ENCODE data around the gene FGD5.

FGD5 gene

DNA sequence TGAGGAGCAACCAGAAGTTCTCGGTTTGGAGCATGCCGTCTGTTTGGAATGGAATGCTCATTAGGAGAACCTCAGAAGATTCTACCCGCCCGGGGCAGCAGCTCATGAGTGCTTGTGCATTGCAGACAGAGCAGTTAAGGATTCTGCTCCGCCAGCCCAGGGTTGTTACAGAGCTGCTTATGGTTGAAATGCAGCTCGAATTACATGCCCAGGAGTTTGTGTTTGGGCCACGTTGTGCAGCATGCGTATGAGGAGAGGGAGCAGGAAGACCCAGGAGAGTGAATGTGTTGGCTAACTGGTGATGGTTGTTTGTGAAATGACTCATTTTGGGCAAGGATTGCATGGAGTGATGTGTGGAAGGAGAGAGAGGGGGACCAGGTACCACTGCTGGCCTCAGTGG, 9.0 kb downstream of the FGD5 start:
- no peak overlapping the region for H3K27ac ChIP-seq (ENCODE audit: low read length)
- no peak overlapping the region for H3K4me2 ChIP-seq (ENCODE audit: low read depth, low read length)
- peaks cover 43% of the 10 kb centered on the region for H3K27me3 ChIP-seq (replicated peaks; ENCODE audit: insufficient read depth, low read length)
- no peaks in the 10 kb centered on the region for H4K20me1 ChIP-seq (ENCODE audit: insufficient read depth, low read length)
- no peaks in the 10 kb centered on the region for H3K9me2 ChIP-seq (replicated peaks; ENCODE audit: insufficient read depth, low read length)
- H3K36me3 ChIP-seq (replicated peaks; ENCODE audit: insufficient read depth, low read length) = no peaks in the 10 kb centered on the region
- H3K9ac ChIP-seq (ENCODE audit: low read length) = no peak overlapping the region
- no peaks in the 10 kb centered on the region for H3K9me3 ChIP-seq (replicated peaks; ENCODE audit: insufficient read depth, low read length)
- TF ChIP-seq, protein P1, sequence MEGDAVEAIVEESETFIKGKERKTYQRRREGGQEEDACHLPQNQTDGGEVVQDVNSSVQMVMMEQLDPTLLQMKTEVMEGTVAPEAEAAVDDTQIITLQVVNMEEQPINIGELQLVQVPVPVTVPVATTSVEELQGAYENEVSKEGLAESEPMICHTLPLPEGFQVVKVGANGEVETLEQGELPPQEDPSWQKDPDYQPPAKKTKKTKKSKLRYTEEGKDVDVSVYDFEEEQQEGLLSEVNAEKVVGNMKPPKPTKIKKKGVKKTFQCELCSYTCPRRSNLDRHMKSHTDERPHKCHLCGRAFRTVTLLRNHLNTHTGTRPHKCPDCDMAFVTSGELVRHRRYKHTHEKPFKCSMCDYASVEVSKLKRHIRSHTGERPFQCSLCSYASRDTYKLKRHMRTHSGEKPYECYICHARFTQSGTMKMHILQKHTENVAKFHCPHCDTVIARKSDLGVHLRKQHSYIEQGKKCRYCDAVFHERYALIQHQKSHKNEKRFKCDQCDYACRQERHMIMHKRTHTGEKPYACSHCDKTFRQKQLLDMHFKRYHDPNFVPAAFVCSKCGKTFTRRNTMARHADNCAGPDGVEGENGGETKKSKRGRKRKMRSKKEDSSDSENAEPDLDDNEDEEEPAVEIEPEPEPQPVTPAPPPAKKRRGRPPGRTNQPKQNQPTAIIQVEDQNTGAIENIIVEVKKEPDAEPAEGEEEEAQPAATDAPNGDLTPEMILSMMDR (IDR thresholded peaks at IDR 0.05; ENCODE audit: low read length) = no peak
- TF ChIP-seq EZH2 (optimal IDR thresholded peaks at IDR 0.05; ENCODE audit: low read depth, low read length) = no peak
- TF ChIP-seq EZH2phosphoT487 (IDR thresholded peaks at IDR 0.05; ENCODE audit: low read length) = no peak
- H3K4me3 ChIP-seq (ENCODE audit: low read length) = no peak overlapping the region
- H3K79me2 ChIP-seq (ENCODE audit: low read length) = no peaks in the 10 kb centered on the region
- H3F3A ChIP-seq (ENCODE audit: insufficient read depth, low read length) = no peaks in the 10 kb centered on the region
- DNase-seq = no peak
- H2AFZ ChIP-seq (ENCODE audit: low read length) = no peak overlapping the region
- H3K4me1 ChIP-seq (ENCODE audit: low read length) = no peaks in the 10 kb centered on the region

DNA sequence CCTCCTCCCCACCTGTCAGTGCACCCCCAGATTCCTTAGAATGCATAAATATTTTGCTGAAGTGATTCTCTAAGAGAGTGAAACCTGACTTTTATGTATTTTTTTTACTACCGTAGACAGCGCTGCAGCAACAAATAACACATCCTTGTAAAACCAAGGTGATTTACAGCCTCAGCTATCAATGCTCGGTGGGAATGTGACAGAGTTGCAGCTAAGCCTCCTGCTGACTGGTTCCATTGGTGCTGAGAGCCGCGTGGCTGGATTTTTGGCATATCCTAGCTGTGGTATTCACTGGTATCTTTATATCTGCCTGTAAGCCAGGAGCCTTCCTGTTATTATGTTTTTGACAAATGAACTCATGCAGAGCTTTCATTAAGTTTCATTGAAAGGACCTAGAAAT, 11.0 kb downstream of the FGD5 start:
- no peaks in the 10 kb centered on the region for H4K20me1 ChIP-seq (ENCODE audit: insufficient read depth, low read length)
- H3K9ac ChIP-seq (ENCODE audit: low read length) = no peak overlapping the region
- no peak overlapping the region for H3K27ac ChIP-seq (ENCODE audit: low read length)
- H3K4me3 ChIP-seq (ENCODE audit: low read length) = no peak overlapping the region
- no peaks in the 10 kb centered on the region for H3K79me2 ChIP-seq (ENCODE audit: low read length)
- no peaks in the 10 kb centered on the region for H3K36me3 ChIP-seq (replicated peaks; ENCODE audit: insufficient read depth, low read length)
- DNase-seq = no peak
- no peaks in the 10 kb centered on the region for H3F3A ChIP-seq (ENCODE audit: insufficient read depth, low read length)
- no peaks in the 10 kb centered on the region for H3K9me2 ChIP-seq (replicated peaks; ENCODE audit: insufficient read depth, low read length)
- peaks cover 38% of the 10 kb centered on the region for H3K27me3 ChIP-seq (replicated peaks; ENCODE audit: insufficient read depth, low read length)
- no peaks in the 10 kb centered on the region for H3K9me3 ChIP-seq (replicated peaks; ENCODE audit: insufficient read depth, low read length)
- H2AFZ ChIP-seq (ENCODE audit: low read length) = no peak overlapping the region
- TF ChIP-seq, protein P1 (IDR thresholded peaks at IDR 0.05; ENCODE audit: low read length) = no peak
- TF ChIP-seq EZH2phosphoT487 (IDR thresholded peaks at IDR 0.05; ENCODE audit: low read length) = no peak
- no peak for TF ChIP-seq EZH2 (optimal IDR thresholded peaks at IDR 0.05; ENCODE audit: low read depth, low read length)
- no peaks in the 10 kb centered on the region for H3K4me1 ChIP-seq (ENCODE audit: low read length)
- no peak overlapping the region for H3K4me2 ChIP-seq (ENCODE audit: low read depth, low read length)

DNA sequence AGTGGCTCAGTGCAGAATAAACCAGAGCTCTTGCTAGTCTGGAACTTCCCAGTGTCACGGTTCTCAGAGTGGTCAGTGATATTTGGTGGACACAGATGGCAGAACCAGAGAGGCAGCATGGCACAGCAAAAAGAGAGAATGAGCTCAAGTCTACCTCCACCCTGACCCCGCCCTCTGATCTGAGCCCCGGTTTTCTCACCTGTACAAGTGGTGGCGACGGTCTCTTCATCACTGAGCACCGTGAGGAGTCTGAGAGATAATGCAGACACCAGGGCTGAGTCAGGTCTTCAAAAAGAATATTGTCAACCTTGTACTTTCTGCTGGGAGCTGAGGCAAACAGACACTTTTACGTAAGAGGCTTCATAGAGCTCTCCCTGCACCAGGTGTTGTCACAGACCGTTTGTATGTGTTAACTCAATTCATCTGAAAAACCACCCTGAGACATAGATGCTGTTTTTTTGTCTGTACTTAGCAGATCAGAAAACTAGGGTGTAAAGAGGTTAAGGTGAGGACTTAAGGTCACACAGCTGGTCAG, 13.2 kb downstream of the FGD5 start:
- Histone ChIP-seq H3K27me3 (replicated peaks; ENCODE audit: insufficient read depth, low read length) (peaks cover 52% of the 10 kb centered on the region), H3K4me3 (ENCODE audit: low read length) (no peak overlapping the region), H3K4me1 (ENCODE audit: low read length) (no peaks in the 10 kb centered on the region), H3K36me3 (replicated peaks; ENCODE audit: insufficient read depth, low read length) (no peaks in the 10 kb centered on the region), H3K9ac (ENCODE audit: low read length) (no peak overlapping the region), H3F3A (ENCODE audit: insufficient read depth, low read length) (no peaks in the 10 kb centered on the region), H3K9me3 (replicated peaks; ENCODE audit: insufficient read depth, low read length) (no peaks in the 10 kb centered on the region), H3K79me2 (ENCODE audit: low read length) (no peaks in the 10 kb centered on the region), H2AFZ (ENCODE audit: low read length) (no peak overlapping the region), H3K27ac (ENCODE audit: low read length) (no peak overlapping the region), H4K20me1 (ENCODE audit: insufficient read depth, low read length) (no peaks in the 10 kb centered on the region), H3K9me2 (replicated peaks; ENCODE audit: insufficient read depth, low read length) (no peaks in the 10 kb centered on the region), H3K4me2 (ENCODE audit: low read depth, low read length) (no peak overlapping the region)
- TF ChIP-seq EZH2phosphoT487 (IDR thresholded peaks at IDR 0.05; ENCODE audit: low read length) (no peak), EZH2 (optimal IDR thresholded peaks at IDR 0.05; ENCODE audit: low read depth, low read length) (no peak)
- TF ChIP-seq, protein P1 (IDR thresholded peaks at IDR 0.05; ENCODE audit: low read length) = no peak
- DNase-seq = no peak
